Measurements from ENCODE around the gene GALM. TPM values are rescaled to one million over a fixed set of nuclear protein-coding genes. Genes with fewer than 3 reads are reported as not detected.
A peak's percentile ranks its signal among the peaks of the same experiment; 100 is the strongest.
"Not testable (repeated sequence)": the region's sequence is repeated elsewhere in the genome, so short reads cannot be mapped to it uniquely, and the experiment has no call there.

Gene GALM
- total RNA-seq, 2 experiments from 2014 or later, result 31.3 to 31.9 TPM

- Mint-ChIP-seq H3K9me3 (no peaks in the 10 kb centered on the region), H3K27me3 (ENCODE audit: low read depth) (peaks cover 3% of the 10 kb centered on the region), H3K4me1 (ENCODE audit: low read depth) (peaks cover 70% of the 10 kb centered on the region), H3K4me3 (peak overlapping the region; percentile 68), H3K27ac (peak overlapping the region; percentile 87), H3K36me3 (ENCODE audit: low read depth) (peaks cover 71% of the 10 kb centered on the region)
- intact Hi-C loops (cut with micrococcal nuclease), result loop anchor here (10.0 kb wide), 1 partner anchor 674 kb away; the partner anchor contains the start of gene CYP1B1
- CTCF ChIA-PET, result interaction anchor here (0.9 kb wide), 1 partner anchor 8 kb away, joined by 4 read pairs; no protein-coding TSS in a partner anchor
- DNase-seq, result no peak
Measured at GRCh38 chr2:38748391-38748790, 82.5 kb downstream of the GALM start.

GRCh38 chr2:38748943-38749804, 83.3 kb downstream of the GALM start:
- H3K4me3 Mint-ChIP-seq, result peak overlapping the region; percentile 100
- H3K9me3 Mint-ChIP-seq, result no peaks in the 10 kb centered on the region
- H3K36me3 Mint-ChIP-seq (ENCODE audit: low read depth), result peaks cover 65% of the 10 kb centered on the region
- peak overlapping the region; percentile 100 for H3K27ac Mint-ChIP-seq
- DNase-seq, result peak; percentile 31
- CTCF ChIA-PET, result interaction anchor here (0.9 kb wide), 1 partner anchor 9 kb away, joined by 4 read pairs; no protein-coding TSS in a partner anchor
- peaks cover 68% of the 10 kb centered on the region for H3K4me1 Mint-ChIP-seq (ENCODE audit: low read depth)
- intact Hi-C loops (cut with micrococcal nuclease), result loop anchor here (10.0 kb wide), 1 partner anchor 674 kb away; the partner anchor contains the start of gene CYP1B1
- peaks cover 3% of the 10 kb centered on the region for H3K27me3 Mint-ChIP-seq (ENCODE audit: low read depth)

- peak; percentile 63 for DNase-seq
- H3K4me3 Mint-ChIP-seq, result peak overlapping the region; percentile 100
- H3K27me3 Mint-ChIP-seq (ENCODE audit: low read depth), result peaks cover 3% of the 10 kb centered on the region
- H3K36me3 Mint-ChIP-seq (ENCODE audit: low read depth), result peaks cover 57% of the 10 kb centered on the region
- peaks cover 60% of the 10 kb centered on the region for H3K4me1 Mint-ChIP-seq (ENCODE audit: low read depth)
- H3K9me3 Mint-ChIP-seq, result no peaks in the 10 kb centered on the region
- intact Hi-C loops (cut with micrococcal nuclease), result loop anchor here (2.0 to 10.0 kb wide), 4 partner anchors 85 to 685 kb away; partner anchors contain the start of gene MAP4K3
- CTCF ChIA-PET, result interaction anchor here (0.7 kb wide), 1 partner anchor 169 kb away, joined by 4 read pairs; no protein-coding TSS in a partner anchor
- peak overlapping the region; percentile 100 for H3K27ac Mint-ChIP-seq
Measured at GRCh38 chr2:38750011-38750890, 84.3 kb downstream of the GALM start.

GRCh38 chr2:38750891-38751595, 85.1 kb downstream of the GALM start, which contains the start of gene SRSF7:
Gene SRSF7, minus strand, starts transcription at chr2:38751361. Its CDS starts 105 bp downstream, at chr2:38751256.
- peaks cover 3% of the 10 kb centered on the region for H3K27me3 Mint-ChIP-seq (ENCODE audit: low read depth)
- peak within 1 kb of the TSS; percentile 100 for H3K27ac Mint-ChIP-seq
- H3K4me1 Mint-ChIP-seq (ENCODE audit: low read depth), result peaks cover 52% of the 10 kb centered on the region
- intact Hi-C loops (cut with micrococcal nuclease), result loop anchor here (1.0 to 10.0 kb wide), 11 partner anchors 27 to 684 kb away; partner anchors contain the start of genes DHX57, GEMIN6, MAP4K3 and MORN2
- peaks cover 50% of the 10 kb centered on the region for H3K36me3 Mint-ChIP-seq (ENCODE audit: low read depth)
- no peaks in the 10 kb centered on the region for H3K9me3 Mint-ChIP-seq
- DNase-seq, result peak; percentile 97
- CTCF ChIA-PET, result interaction anchor here (0.7 to 1.6 kb wide), 3 partner anchors 9 to 170 kb away, joined by 3 to 6 read pairs (median 4); no protein-coding TSS in a partner anchor
- H3K4me3 Mint-ChIP-seq, result peak within 1 kb of the TSS; percentile 100

GRCh38 chr2:38751596-38752410, 85.9 kb downstream of the GALM start:
- Mint-ChIP-seq H3K27me3 (ENCODE audit: low read depth) (peaks cover 3% of the 10 kb centered on the region), H3K9me3 (no peaks in the 10 kb centered on the region), H3K4me1 (ENCODE audit: low read depth) (peaks cover 44% of the 10 kb centered on the region), H3K4me3 (peak overlapping the region; percentile 100), H3K36me3 (ENCODE audit: low read depth) (peaks cover 42% of the 10 kb centered on the region), H3K27ac (peak overlapping the region; percentile 100)
- intact Hi-C loops (cut with micrococcal nuclease), result loop anchor here (1.0 to 10.0 kb wide), 11 partner anchors 26 to 683 kb away; partner anchors contain the start of genes DHX57, GEMIN6, MAP4K3 and MORN2
- CTCF ChIA-PET, result interaction anchor here (1.2 to 1.6 kb wide), 2 partner anchors 10 to 147 kb away, joined by 3 to 6 read pairs; no protein-coding TSS in a partner anchor
- no peak for DNase-seq

- peak overlapping the region; percentile 60 for H3K4me3 Mint-ChIP-seq
- intact Hi-C loops (cut with micrococcal nuclease), result loop anchor here (5.0 to 10.0 kb wide), 2 partner anchors 463 to 681 kb away; partner anchors contain the start of gene MAP4K3
- H3K36me3 Mint-ChIP-seq (ENCODE audit: low read depth), result peaks cover 20% of the 10 kb centered on the region
- peaks cover 22% of the 10 kb centered on the region for H3K4me1 Mint-ChIP-seq (ENCODE audit: low read depth)
- no peak for DNase-seq
- H3K9me3 Mint-ChIP-seq, result no peaks in the 10 kb centered on the region
- CTCF ChIA-PET, result interaction anchor here (0.7 kb wide), 1 partner anchor 150 kb away, joined by 3 read pairs; no protein-coding TSS in a partner anchor
- H3K27me3 Mint-ChIP-seq (ENCODE audit: low read depth), result peaks cover 3% of the 10 kb centered on the region
- H3K27ac Mint-ChIP-seq, result no peak overlapping the region
Measured at GRCh38 chr2:38754049-38754448, 88.1 kb downstream of the GALM start.

- Mint-ChIP-seq H3K9me3 (no peaks in the 10 kb centered on the region), H3K4me1 (ENCODE audit: low read depth) (peaks cover 19% of the 10 kb centered on the region), H3K27me3 (ENCODE audit: low read depth) (peaks cover 3% of the 10 kb centered on the region), H3K27ac (peak overlapping the region; percentile 65), H3K4me3 (peak overlapping the region; percentile 54), H3K36me3 (ENCODE audit: low read depth) (peaks cover 16% of the 10 kb centered on the region)
- intact Hi-C loops (cut with micrococcal nuclease), result loop anchor here (5.0 to 10.0 kb wide), 2 partner anchors 463 to 680 kb away; partner anchors contain the start of gene MAP4K3
- DNase-seq, result no peak
- CTCF ChIA-PET, result no interaction called here
Measured at GRCh38 chr2:38754506-38754905, 88.6 kb downstream of the GALM start.

- not testable (repeated sequence) for H3K27ac Mint-ChIP-seq
- intact Hi-C loops (cut with micrococcal nuclease), result loop anchor here (10.0 kb wide), 1 partner anchor 679 kb away; the partner anchor contains the start of gene MAP4K3
Measured at GRCh38 chr2:38755891-38756290, 90.0 kb downstream of the GALM start.

GRCh38 chr2:38763228-38763627, 97.3 kb downstream of the GALM start:
- peaks cover 1% of the 10 kb centered on the region for H3K4me1 Mint-ChIP-seq (ENCODE audit: low read depth)
- H3K27me3 Mint-ChIP-seq (ENCODE audit: low read depth), result no peaks in the 10 kb centered on the region
- intact Hi-C loops (cut with micrococcal nuclease), result no loop called here
- no peaks in the 10 kb centered on the region for H3K9me3 Mint-ChIP-seq
- no peak overlapping the region for H3K27ac Mint-ChIP-seq
- no peak for DNase-seq
- H3K36me3 Mint-ChIP-seq (ENCODE audit: low read depth), result no peaks in the 10 kb centered on the region
- CTCF ChIA-PET, result interaction anchor here (0.7 kb wide), 1 partner anchor 364 kb away, joined by 3 read pairs; no protein-coding TSS in a partner anchor
- H3K4me3 Mint-ChIP-seq, result no peak overlapping the region

More at GRCh38 chr2:38755891-38756290, 90.0 kb downstream of the GALM start:
- H3K36me3 Mint-ChIP-seq (ENCODE audit: low read depth); DNase-seq; H3K9me3 Mint-ChIP-seq; H3K4me3 Mint-ChIP-seq; CTCF ChIA-PET; H3K27me3 Mint-ChIP-seq (ENCODE audit: low read depth): not testable (repeated sequence)
- H3K4me1 Mint-ChIP-seq (ENCODE audit: low read depth), result peaks cover 15% of the 10 kb centered on the region

- Mint-ChIP-seq H3K36me3 (ENCODE audit: low read depth) (no peaks in the 10 kb centered on the region), H3K27ac (no peak overlapping the region), H3K27me3 (ENCODE audit: low read depth) (no peaks in the 10 kb centered on the region), H3K9me3 (no peaks in the 10 kb centered on the region), H3K4me1 (ENCODE audit: low read depth) (peaks cover 1% of the 10 kb centered on the region), H3K4me3 (no peak overlapping the region)
- intact Hi-C loops (cut with micrococcal nuclease), result no loop called here
- no peak for DNase-seq
- CTCF ChIA-PET, result no interaction called here
Measured at GRCh38 chr2:38763728-38764127, 97.8 kb downstream of the GALM start.
